ENCODE measurements around the gene HDGFL2.

DNA sequence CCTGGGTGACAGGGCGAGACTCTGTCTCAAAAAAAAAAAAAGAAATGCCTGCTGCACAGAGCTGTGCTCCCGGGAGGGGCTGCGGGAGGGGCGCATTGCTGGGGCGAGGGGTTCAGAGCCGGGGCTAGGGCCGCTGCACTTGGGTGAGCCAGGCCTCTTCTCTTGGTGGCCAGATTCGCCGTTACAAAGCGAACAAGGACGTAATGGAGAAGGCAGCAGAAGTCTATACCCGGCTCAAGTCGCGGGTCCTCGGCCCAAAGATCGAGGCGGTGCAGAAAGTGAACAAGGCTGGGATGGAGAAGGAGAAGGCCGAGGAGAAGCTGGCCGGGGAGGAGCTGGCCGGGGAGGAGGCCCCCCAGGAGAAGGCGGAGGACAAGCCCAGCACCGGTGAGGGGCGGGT, 27.2 kb downstream of the HDGFL2 start:
- TF ChIP-seq POLR2AphosphoS5 (IDR thresholded peaks at IDR 0.05) (no peak), POLR2A (IDR thresholded peaks at IDR 0.05) (no peak)
- TF ChIP-seq, protein P1, sequence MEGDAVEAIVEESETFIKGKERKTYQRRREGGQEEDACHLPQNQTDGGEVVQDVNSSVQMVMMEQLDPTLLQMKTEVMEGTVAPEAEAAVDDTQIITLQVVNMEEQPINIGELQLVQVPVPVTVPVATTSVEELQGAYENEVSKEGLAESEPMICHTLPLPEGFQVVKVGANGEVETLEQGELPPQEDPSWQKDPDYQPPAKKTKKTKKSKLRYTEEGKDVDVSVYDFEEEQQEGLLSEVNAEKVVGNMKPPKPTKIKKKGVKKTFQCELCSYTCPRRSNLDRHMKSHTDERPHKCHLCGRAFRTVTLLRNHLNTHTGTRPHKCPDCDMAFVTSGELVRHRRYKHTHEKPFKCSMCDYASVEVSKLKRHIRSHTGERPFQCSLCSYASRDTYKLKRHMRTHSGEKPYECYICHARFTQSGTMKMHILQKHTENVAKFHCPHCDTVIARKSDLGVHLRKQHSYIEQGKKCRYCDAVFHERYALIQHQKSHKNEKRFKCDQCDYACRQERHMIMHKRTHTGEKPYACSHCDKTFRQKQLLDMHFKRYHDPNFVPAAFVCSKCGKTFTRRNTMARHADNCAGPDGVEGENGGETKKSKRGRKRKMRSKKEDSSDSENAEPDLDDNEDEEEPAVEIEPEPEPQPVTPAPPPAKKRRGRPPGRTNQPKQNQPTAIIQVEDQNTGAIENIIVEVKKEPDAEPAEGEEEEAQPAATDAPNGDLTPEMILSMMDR (IDR thresholded peaks at IDR 0.05) = no peak

All from prostate gland (tissue), 2 donors.